Smooth muscle cell (in vitro differentiated cells): ENCODE measurements around the gene FAM209B. TPM values are rescaled to one million over a fixed set of nuclear protein-coding genes. Genes with fewer than 3 reads are reported as not detected.

Source experiments
- DNase-seq: peaks from one replicate; lab custom pipeline; 2025; ENCODE audit not compliant: unreplicated experiment; lab: John Stamatoyannopoulos, UW
- H2AFZ ChIP-seq: fragments of 200-600 bp; sonication (generic); 2 replicates; pipeline ENCODE4 v1.6.0; 2016; ENCODE audit warnings: antibody characterized with exemption, low read depth, mild to moderate bottlenecking
- H3F3A ChIP-seq: fragments of 200-600 bp; sonication (generic); 2 replicates; pipeline ENCODE4 v1.6.0; 2017; ENCODE audit warnings: antibody characterized with exemption, low read depth
- H3K27ac ChIP-seq: fragments of 200-600 bp; sonication (generic); 2 replicates; pipeline ENCODE4 v1.5.1; 2016; ENCODE audit warnings: low read depth, mild to moderate bottlenecking
- H3K27me3 ChIP-seq: fragments of 200-600 bp; sonication (generic); 2 replicates; pipeline ENCODE4 v1.6.1; 2016; ENCODE audit warnings: low read depth, mild to moderate bottlenecking
- H3K36me3 ChIP-seq: fragments of 200-600 bp; sonication (generic); 2 replicates; pipeline ENCODE4 v1.5.1; 2016; ENCODE audit warnings: low read depth
- H3K4me1 ChIP-seq: fragments of 200-600 bp; sonication (generic); 2 replicates; pipeline ENCODE4 v1.5.1; 2016; ENCODE audit warnings: low read depth
- H3K4me2 ChIP-seq: fragments of 200-600 bp; sonication (generic); 2 replicates; pipeline ENCODE4 v1.6.0; 2016; ENCODE audit warnings: mild to moderate bottlenecking
- H3K4me3 ChIP-seq: fragments of 200-600 bp; sonication (generic); 2 replicates; pipeline ENCODE4 v1.5.1; 2016; ENCODE audit warnings: mild to moderate bottlenecking
- H3K79me2 ChIP-seq: fragments of 200-600 bp; sonication (generic); 2 replicates; pipeline ENCODE4 v1.6.0; 2016; ENCODE audit warnings: low read depth, mild to moderate bottlenecking
- H3K9ac ChIP-seq: fragments of 200-600 bp; sonication (generic); 2 replicates; pipeline ENCODE4 v1.6.0; 2016; ENCODE audit warnings: low read depth
- H3K9me3 ChIP-seq: fragments of 200-600 bp; sonication (generic); replicated peaks from 2 replicates; pipeline ENCODE4 v1.5.1; 2016; ENCODE audit warnings: low read depth
- H4K20me1 ChIP-seq: fragments of 200-600 bp; sonication (generic); 2 replicates; pipeline ENCODE4 v1.6.0; 2016; ENCODE audit warnings: low read depth
- WGBS: methylation state at CpG from one replicate; pipeline ENCODE4 v1.1.7; 2016; ENCODE audit warnings: low lambda C conversion rate; 5-methylcytosine and 5-hydroxymethylcytosine counted together
- polyA plus RNA-seq: library from polyadenylated mRNA; unstranded; fragments of >200 nt; fragmentation: Nextera tagmentation; extraction: Ambion mirVana; gene quantifications from 2 replicates; pipeline ENCODE4 v1.2.1, GENCODE V29; 2016
- total RNA-seq: library from RNA; depleted of rRNA; stranded (reverse); fragments of >200 nt; gene quantifications from 2 replicates; pipeline ENCODE4 v1.2.3, GENCODE V29; 2014
- TF ChIP-seq, protein P1 (sequence below): fragments of 200-600 bp; sonication (generic); IDR thresholded peaks from 2 replicates; pipeline ENCODE4 v1.5.1; 2017; ENCODE audit warnings: borderline replicate concordance, mild to moderate bottlenecking, antibody characterized with exemption; ENCODE audit not compliant: insufficient read depth, poor library complexity, severe bottlenecking

The FAM209B gene
- total and polyA plus RNA-seq, 2 experiments from 2014 or later = 1.4 to 2.6 TPM

DNA sequence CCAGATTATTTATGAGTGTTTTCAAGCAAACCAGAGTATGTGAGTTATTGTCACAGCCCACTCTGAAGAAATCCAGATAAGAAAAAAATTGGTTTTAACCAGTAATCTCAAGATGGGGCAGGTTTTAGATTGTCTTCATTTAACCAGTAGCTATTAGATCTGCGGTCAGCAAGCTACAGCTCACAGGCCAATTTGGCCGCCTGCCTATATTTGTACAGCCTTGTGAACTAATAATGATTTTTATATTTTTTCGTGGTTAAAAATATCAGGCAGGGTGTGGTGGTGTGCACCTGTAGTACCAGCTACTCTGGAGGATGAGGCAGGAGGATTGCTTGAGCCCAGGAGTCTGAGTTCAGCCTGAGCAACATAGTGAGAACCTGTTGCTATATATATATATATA is 5.0 kb downstream of the FAM209B start:
- DNase-seq = no peak
- TF ChIP-seq, protein P1, sequence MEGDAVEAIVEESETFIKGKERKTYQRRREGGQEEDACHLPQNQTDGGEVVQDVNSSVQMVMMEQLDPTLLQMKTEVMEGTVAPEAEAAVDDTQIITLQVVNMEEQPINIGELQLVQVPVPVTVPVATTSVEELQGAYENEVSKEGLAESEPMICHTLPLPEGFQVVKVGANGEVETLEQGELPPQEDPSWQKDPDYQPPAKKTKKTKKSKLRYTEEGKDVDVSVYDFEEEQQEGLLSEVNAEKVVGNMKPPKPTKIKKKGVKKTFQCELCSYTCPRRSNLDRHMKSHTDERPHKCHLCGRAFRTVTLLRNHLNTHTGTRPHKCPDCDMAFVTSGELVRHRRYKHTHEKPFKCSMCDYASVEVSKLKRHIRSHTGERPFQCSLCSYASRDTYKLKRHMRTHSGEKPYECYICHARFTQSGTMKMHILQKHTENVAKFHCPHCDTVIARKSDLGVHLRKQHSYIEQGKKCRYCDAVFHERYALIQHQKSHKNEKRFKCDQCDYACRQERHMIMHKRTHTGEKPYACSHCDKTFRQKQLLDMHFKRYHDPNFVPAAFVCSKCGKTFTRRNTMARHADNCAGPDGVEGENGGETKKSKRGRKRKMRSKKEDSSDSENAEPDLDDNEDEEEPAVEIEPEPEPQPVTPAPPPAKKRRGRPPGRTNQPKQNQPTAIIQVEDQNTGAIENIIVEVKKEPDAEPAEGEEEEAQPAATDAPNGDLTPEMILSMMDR = no peak
- Histone ChIP-seq H3K27ac (no peak overlapping the region), H3K27me3 (no peaks in the 10 kb centered on the region), H3F3A (no peaks in the 10 kb centered on the region), H3K9ac (no peak overlapping the region), H4K20me1 (no peaks in the 10 kb centered on the region), H3K4me2 (no peak overlapping the region), H3K79me2 (no peaks in the 10 kb centered on the region), H3K9me3 (no peaks in the 10 kb centered on the region), H3K36me3 (no peaks in the 10 kb centered on the region), H3K4me1 (no peaks in the 10 kb centered on the region), H3K4me3 (no peak overlapping the region), H2AFZ (no peak overlapping the region)
- WGBS = 84% methylated on average over 3 of the region's 3 CpGs

DNA sequence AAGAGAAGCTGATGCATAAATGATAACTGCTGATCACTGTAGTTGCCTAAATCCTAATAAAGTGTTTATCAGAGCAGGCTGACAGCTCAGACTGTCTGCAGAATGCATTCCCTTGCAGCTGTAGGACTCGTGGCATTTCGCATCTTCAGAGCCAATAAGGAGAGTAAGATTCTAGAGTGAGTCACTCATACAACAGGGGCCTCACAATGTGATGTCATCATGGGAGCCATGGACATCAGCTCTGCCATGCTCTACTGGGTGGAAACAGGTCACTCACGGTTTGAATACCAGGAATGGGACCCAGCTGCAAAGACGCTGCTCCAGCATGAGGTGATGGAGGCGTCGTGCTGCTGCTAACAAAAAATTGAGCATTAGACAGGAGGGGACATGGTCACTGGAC is 7.4 kb downstream of the FAM209B start:
- Histone ChIP-seq H3F3A (no peaks in the 10 kb centered on the region), H3K9me3 (no peaks in the 10 kb centered on the region), H3K4me2 (no peak overlapping the region), H3K36me3 (no peaks in the 10 kb centered on the region), H3K27ac (no peak overlapping the region), H3K4me1 (no peaks in the 10 kb centered on the region), H3K4me3 (no peak overlapping the region), H3K79me2 (no peaks in the 10 kb centered on the region), H2AFZ (no peak overlapping the region), H4K20me1 (no peaks in the 10 kb centered on the region), H3K27me3 (no peaks in the 10 kb centered on the region), H3K9ac (no peak overlapping the region)
- 76% methylated on average over 6 of the region's 6 CpGs for WGBS
- no peak for DNase-seq
- TF ChIP-seq, protein P1 = no peak

DNA sequence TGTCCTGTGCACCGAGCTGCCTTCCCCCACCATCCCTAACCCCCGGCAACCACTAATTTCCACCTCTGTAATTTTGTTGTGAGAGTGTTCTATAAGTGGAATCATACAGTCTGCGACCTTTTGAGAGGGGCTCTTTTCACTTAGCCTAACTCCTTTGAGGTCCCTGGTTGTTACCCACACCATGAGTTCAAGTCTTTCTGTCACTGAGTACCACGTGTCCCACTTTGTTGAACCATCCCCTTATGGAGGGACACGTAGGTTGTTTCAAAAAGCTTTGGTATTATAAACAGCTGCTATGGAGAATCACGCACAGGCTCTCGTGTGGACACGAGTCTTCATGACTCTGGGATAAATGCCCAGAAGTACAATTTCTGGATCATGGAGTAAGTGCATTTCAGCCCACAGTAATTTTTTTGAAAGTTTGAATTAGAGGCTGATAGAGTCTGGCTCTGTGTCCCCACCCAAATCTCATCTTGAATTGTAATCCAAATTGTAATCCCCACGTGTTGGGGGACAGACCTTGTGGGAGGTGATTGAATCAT is 9.5 kb downstream of the FAM209B start:
- no peak overlapping the region for H3K9ac ChIP-seq
- H2AFZ ChIP-seq = no peak overlapping the region
- WGBS = 93% methylated on average over 9 of the region's 9 CpGs
- no peaks in the 10 kb centered on the region for H4K20me1 ChIP-seq
- H3K4me1 ChIP-seq = no peaks in the 10 kb centered on the region
- no peaks in the 10 kb centered on the region for H3K79me2 ChIP-seq
- no peaks in the 10 kb centered on the region for H3K27me3 ChIP-seq
- no peaks in the 10 kb centered on the region for H3K36me3 ChIP-seq
- H3K4me3 ChIP-seq = no peak overlapping the region
- TF ChIP-seq, protein P1 = no peak
- no peaks in the 10 kb centered on the region for H3K9me3 ChIP-seq
- no peaks in the 10 kb centered on the region for H3F3A ChIP-seq
- DNase-seq = no peak
- no peak overlapping the region for H3K27ac ChIP-seq
- no peak overlapping the region for H3K4me2 ChIP-seq

DNA sequence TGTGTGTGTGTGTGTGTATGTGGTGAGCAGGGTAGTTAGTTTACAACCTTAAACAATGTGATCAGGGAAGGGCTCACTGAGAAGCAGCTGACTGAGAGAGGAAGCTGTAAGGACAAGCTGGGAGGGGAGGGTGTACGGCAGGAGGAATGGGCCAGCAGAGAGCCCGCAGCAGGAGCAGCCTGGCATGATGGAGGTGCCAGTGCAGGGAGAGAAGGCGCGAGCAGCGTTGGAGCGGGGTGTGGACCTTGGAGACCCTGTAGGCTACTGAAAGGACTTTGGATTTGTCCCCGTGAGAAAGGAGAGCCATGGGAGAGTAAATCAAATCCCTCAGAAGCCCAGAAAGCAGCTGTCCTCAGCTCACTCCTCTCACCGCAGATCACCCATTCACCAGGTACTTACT is 18.5 kb downstream of the FAM209B start:
- Histone ChIP-seq H3K79me2 (no peaks in the 10 kb centered on the region), H3K4me3 (no peak overlapping the region), H3F3A (peaks cover 5% of the 10 kb centered on the region), H3K4me1 (no peaks in the 10 kb centered on the region), H2AFZ (no peak overlapping the region), H3K9ac (no peak overlapping the region), H3K27ac (no peak overlapping the region), H3K27me3 (no peaks in the 10 kb centered on the region), H3K36me3 (no peaks in the 10 kb centered on the region), H3K4me2 (no peak overlapping the region), H4K20me1 (no peaks in the 10 kb centered on the region), H3K9me3 (no peaks in the 10 kb centered on the region)
- 96% methylated on average over 8 of the region's 8 CpGs for WGBS
- TF ChIP-seq, protein P1 = no peak
- DNase-seq = no peak
